Activated CD8-positive, alpha-beta memory T cell treated with anti-CD3 and anti-CD28 coated beads for 36 hours (primary cell): ENCODE data around the gene DOCK2. TPM values are rescaled to one million over a fixed set of nuclear protein-coding genes. Genes with fewer than 3 reads are reported as not detected.

Experiments used
- CTCF ChIA-PET: fragments of 350-600 bp; sonication (Branson Sonifier 250); formaldehyde crosslinking; loops from one replicate; lab custom pipeline; 2021; ENCODE audit warnings: antibody characterized with exemption; lab: Charles Lee
- POLR2A ChIA-PET: fragments of 350-600 bp; sonication (Branson Sonifier 250); formaldehyde crosslinking; loops from one replicate; lab custom pipeline; 2021; ENCODE audit warnings: antibody characterized with exemption; lab: Charles Lee
- total RNA-seq, 2 experiments: library from RNA; stranded (reverse); gene quantifications; one replicate each; pipeline ENCODE4 v1.2.3, GENCODE V29; 2021

Gene DOCK2
- total RNA-seq, 2 experiments from 2014 or later: 168 to 174 TPM

- CTCF ChIA-PET: no interaction called here
- POLR2A ChIA-PET: no interaction called here
These were observed 391.0 kb downstream of the DOCK2 start for GRCh38 chr5:170028124-170028523.

- CTCF ChIA-PET: no interaction called here
- POLR2A ChIA-PET: no interaction called here
These were observed 397.2 kb downstream of the DOCK2 start for GRCh38 chr5:170034231-170034630.

- POLR2A ChIA-PET: no interaction called here
- CTCF ChIA-PET: no interaction called here
These were observed 401.2 kb downstream of the DOCK2 start for GRCh38 chr5:170038241-170038640.

- ChIA-PET CTCF (interaction anchor here (1.6 kb wide), 1 partner anchor 13 kb away, joined by 3 read pairs; no protein-coding TSS in a partner anchor), POLR2A (no interaction called here)
These were observed 402.8 kb downstream of the DOCK2 start for GRCh38 chr5:170039830-170040229.

- ChIA-PET POLR2A (no interaction called here), CTCF (no interaction called here)
These were observed 409.2 kb downstream of the DOCK2 start for GRCh38 chr5:170046241-170046640.

- POLR2A ChIA-PET: no interaction called here
- CTCF ChIA-PET: no interaction called here
These were observed 412.6 kb downstream of the DOCK2 start for GRCh38 chr5:170049713-170050112.

GRCh38 chr5:170053896-170054295 is 416.8 kb downstream of the DOCK2 start:
- POLR2A ChIA-PET: no interaction called here
- CTCF ChIA-PET: interaction anchor here (1.4 kb wide), 2 partner anchors 10 to 13 kb away, joined by 3 to 5 read pairs; no protein-coding TSS in a partner anchor

GRCh38 chr5:170055606-170056005 is 418.5 kb downstream of the DOCK2 start:
- POLR2A ChIA-PET: no interaction called here
- CTCF ChIA-PET: no interaction called here

- CTCF ChIA-PET: interaction anchor here (1.2 kb wide), 1 partner anchor 14 kb away, joined by 3 read pairs; no protein-coding TSS in a partner anchor
- POLR2A ChIA-PET: no interaction called here
These were observed 419.6 kb downstream of the DOCK2 start for GRCh38 chr5:170056561-170057267.

GRCh38 chr5:170057311-170057710 is 420.2 kb downstream of the DOCK2 start:
- POLR2A ChIA-PET: no interaction called here
- CTCF ChIA-PET: interaction anchor here (1.2 kb wide), 1 partner anchor 14 kb away, joined by 3 read pairs; no protein-coding TSS in a partner anchor

- ChIA-PET POLR2A (no interaction called here), CTCF (no interaction called here)
These were observed 422.1 kb downstream of the DOCK2 start for GRCh38 chr5:170059221-170059620.

- POLR2A ChIA-PET: no interaction called here
- CTCF ChIA-PET: no interaction called here
These were observed 430.1 kb downstream of the DOCK2 start for GRCh38 chr5:170067152-170067551.

GRCh38 chr5:170067574-170068170 is 430.6 kb downstream of the DOCK2 start:
- CTCF ChIA-PET: interaction anchor here (0.7 kb wide), 1 partner anchor 11 kb away, joined by 3 read pairs; no protein-coding TSS in a partner anchor
- POLR2A ChIA-PET: no interaction called here

GRCh38 chr5:170069512-170069911 is 432.4 kb downstream of the DOCK2 start:
- ChIA-PET CTCF (no interaction called here), POLR2A (no interaction called here)

- CTCF ChIA-PET: interaction anchor here (0.8 to 1.3 kb wide), 3 partner anchors 13 to 162 kb away, joined by 3 read pairs; partner anchors contain the start of gene C5orf58
- POLR2A ChIA-PET: no interaction called here
These were observed 433.7 kb downstream of the DOCK2 start for GRCh38 chr5:170070556-170071412.

- ChIA-PET CTCF (interaction anchor here (1.3 kb wide), 1 partner anchor 14 kb away, joined by 3 read pairs; no protein-coding TSS in a partner anchor), POLR2A (no interaction called here)
These were observed 434.7 kb downstream of the DOCK2 start for GRCh38 chr5:170071748-170072147.

GRCh38 chr5:170075696-170076095 is 438.6 kb downstream of the DOCK2 start:
- CTCF ChIA-PET: interaction anchor here (0.6 kb wide), 1 partner anchor 19 kb away, joined by 4 read pairs; no protein-coding TSS in a partner anchor

GRCh38 chr5:170076211-170076610 is 439.1 kb downstream of the DOCK2 start:
- POLR2A ChIA-PET: no interaction called here

More at GRCh38 chr5:170075696-170076095, 438.6 kb downstream of the DOCK2 start:
- POLR2A ChIA-PET: no interaction called here

GRCh38 chr5:170076739-170077138 is 439.7 kb downstream of the DOCK2 start:
- ChIA-PET POLR2A (no interaction called here), CTCF (no interaction called here)

More at GRCh38 chr5:170076211-170076610, 439.1 kb downstream of the DOCK2 start:
- CTCF ChIA-PET: no interaction called here

GRCh38 chr5:170077526-170077925 is 440.5 kb downstream of the DOCK2 start:
- POLR2A ChIA-PET: no interaction called here
- CTCF ChIA-PET: no interaction called here
